ENCODE measurements around the gene HMX1. TPM values are rescaled to one million over a fixed set of nuclear protein-coding genes. Genes with fewer than 3 reads are reported as not detected.

Gene HMX1
- total and polyA plus RNA-seq, 2 donors from 2014 or later = not detected

- Histone ChIP-seq H3K36me3 (ENCODE audit: control insufficient read depth in 2 of 3, insufficient read depth in 3 of 3, low read length in 3 of 3) (no peaks in the 10 kb centered on the region), H3K27me3 (ENCODE audit: control insufficient read depth, insufficient read depth, low read length) (peaks cover 63% of the 10 kb centered on the region), H3K9ac (ENCODE audit: low read length in 3 of 3) (no peak overlapping the region), H3K9me3 (ENCODE audit: control insufficient read depth in 2 of 3, insufficient read depth in 1 of 3, low read length in 3 of 3) (no peaks in the 10 kb centered on the region), H3K4me1 (ENCODE audit: control insufficient read depth in 2 of 3, insufficient read depth in 2 of 3, low read depth in 1 of 3, low read length in 3 of 3) (no peaks in the 10 kb centered on the region), H3K27ac (ENCODE audit: low read depth in 2 of 2, low read length in 2 of 2) (no peak overlapping the region), H3K4me3 (ENCODE audit: low read length in 3 of 3) (no peak overlapping the region)
- intact Hi-C loops (cut with DNase I) = no loop called here
- no peak for TF ChIP-seq CTCF (IDR thresholded peaks at IDR 0.05; ENCODE audit: borderline replicate concordance, extremely low read depth, insufficient read depth)
- FAIRE-seq = no peak
- no peak for DNase-seq
Observed at GRCh38 chr4:8874896-8875680, 3.4 kb upstream of the HMX1 start.

GRCh38 chr4:8874003-8874895 is 2.6 kb upstream of the HMX1 start:
- H3K27me3 ChIP-seq (ENCODE audit: control insufficient read depth, insufficient read depth, low read length) = peaks cover 72% of the 10 kb centered on the region

GRCh38 chr4:8872402-8873291 is 1.0 kb upstream of the HMX1 start:
- DNase-seq = no peak
- H3K9ac ChIP-seq (ENCODE audit: low read length in 3 of 3) = no peak overlapping the region
- peaks cover 75% of the 10 kb centered on the region for H3K27me3 ChIP-seq (ENCODE audit: control insufficient read depth, insufficient read depth, low read length)
- no peaks in the 10 kb centered on the region for H3K36me3 ChIP-seq (ENCODE audit: control insufficient read depth in 2 of 3, insufficient read depth in 3 of 3, low read length in 3 of 3)
- no peak overlapping the region for H3K4me3 ChIP-seq (ENCODE audit: low read length in 3 of 3)
- no peaks in the 10 kb centered on the region for H3K4me1 ChIP-seq (ENCODE audit: control insufficient read depth in 2 of 3, insufficient read depth in 2 of 3, low read depth in 1 of 3, low read length in 3 of 3)
- no peaks in the 10 kb centered on the region for H3K9me3 ChIP-seq (ENCODE audit: control insufficient read depth in 2 of 3, insufficient read depth in 1 of 3, low read length in 3 of 3)
- no peak overlapping the region for H3K27ac ChIP-seq (ENCODE audit: low read depth in 2 of 2, low read length in 2 of 2)
- FAIRE-seq = no peak
- intact Hi-C loops (cut with DNase I) = no loop called here
- TF ChIP-seq CTCF (IDR thresholded peaks at IDR 0.05; ENCODE audit: borderline replicate concordance, extremely low read depth, insufficient read depth) = no peak

More at GRCh38 chr4:8874003-8874895, 2.6 kb upstream of the HMX1 start:
- no peak overlapping the region for H3K4me3 ChIP-seq (ENCODE audit: low read length in 3 of 3)
- no peaks in the 10 kb centered on the region for H3K4me1 ChIP-seq (ENCODE audit: control insufficient read depth in 2 of 3, insufficient read depth in 2 of 3, low read depth in 1 of 3, low read length in 3 of 3)
- FAIRE-seq (no peak), DNase-seq (no peak)
- no peak for TF ChIP-seq CTCF (IDR thresholded peaks at IDR 0.05; ENCODE audit: borderline replicate concordance, extremely low read depth, insufficient read depth)
- no peaks in the 10 kb centered on the region for H3K36me3 ChIP-seq (ENCODE audit: control insufficient read depth in 2 of 3, insufficient read depth in 3 of 3, low read length in 3 of 3)
- H3K27ac ChIP-seq (ENCODE audit: low read depth in 2 of 2, low read length in 2 of 2) = no peak overlapping the region
- H3K9ac ChIP-seq (ENCODE audit: low read length in 3 of 3) = no peak overlapping the region
- H3K9me3 ChIP-seq (ENCODE audit: control insufficient read depth in 2 of 3, insufficient read depth in 1 of 3, low read length in 3 of 3) = no peaks in the 10 kb centered on the region
- intact Hi-C loops (cut with DNase I) = no loop called here

All from kidney (tissue), 14 donors.